Measurements from ENCODE around the gene SLC9A7. TPM values are rescaled to one million over a fixed set of nuclear protein-coding genes. Genes with fewer than 3 reads are reported as not detected.
A peak's percentile ranks its signal among the peaks of the same experiment; 100 is the strongest.
"Not testable (repeated sequence)": the region's sequence is repeated elsewhere in the genome, so short reads cannot be mapped to it uniquely, and the experiment has no call there.

Gene SLC9A7
- polyA plus RNA-seq, 1 experiment, result 21.5 TPM

DNA sequence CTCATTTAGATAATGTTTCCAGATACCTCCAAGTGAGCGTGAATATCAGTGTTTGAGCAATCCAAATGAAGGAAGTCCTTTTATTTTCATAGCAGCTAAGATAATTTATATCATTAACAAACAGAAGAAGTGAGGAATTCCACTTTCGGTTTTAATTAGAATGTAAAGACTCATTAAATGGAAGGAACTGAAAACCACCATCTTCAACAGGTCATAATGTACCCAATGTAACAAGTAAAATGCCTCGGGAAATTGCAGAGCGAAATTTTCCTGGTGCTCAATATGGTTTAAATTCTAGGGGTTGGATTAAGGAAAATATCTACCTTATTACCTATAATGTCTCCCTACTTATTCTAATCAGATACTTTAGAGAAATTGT lies 33.9 kb upstream of the SLC9A7 start:
- ChIA-PET CTCF (interaction anchor here (0.6 to 3.9 kb wide), 2 partner anchors 34 to 294 kb away, joined by 3 to 16 read pairs; partner anchors contain the start of gene SLC9A7), POLR2A (no interaction called here)
- Histone ChIP-seq H3K27me3 (ENCODE audit: control insufficient read depth, insufficient read depth, low read length) (no peaks in the 10 kb centered on the region), H3K36me3 (ENCODE audit: control insufficient read depth, insufficient read depth, low read length) (no peaks in the 10 kb centered on the region), H3K4me3 (ENCODE audit: low read depth, low read length) (no peak overlapping the region)
- no peak for TF ChIP-seq CTCF (IDR thresholded peaks at IDR 0.05; ENCODE audit: insufficient read depth, low read depth, low read length)
- no peak for DNase-seq (ENCODE audit: low read depth)

- no peak overlapping the region for H3K4me3 ChIP-seq (ENCODE audit: low read depth, low read length)
- DNase-seq (ENCODE audit: low read depth), result peak; percentile 77
- no peaks in the 10 kb centered on the region for H3K36me3 ChIP-seq (ENCODE audit: control insufficient read depth, insufficient read depth, low read length)
- no peaks in the 10 kb centered on the region for H3K27me3 ChIP-seq (ENCODE audit: control insufficient read depth, insufficient read depth, low read length)
- ChIA-PET POLR2A (no interaction called here), CTCF (interaction anchor here (3.9 kb wide), 1 partner anchor 33 kb away, joined by 16 read pairs; the partner anchor contains the start of gene SLC9A7)
- TF ChIP-seq CTCF (IDR thresholded peaks at IDR 0.05; ENCODE audit: insufficient read depth, low read depth, low read length), result no peak
Measured at GRCh38 chrX:46791927-46792809, 33.2 kb upstream of the SLC9A7 start.

- ChIA-PET POLR2A (no interaction called here), CTCF (interaction anchor here (1.3 kb wide), 1 partner anchor 29 kb away, joined by 3 read pairs; no protein-coding TSS in a partner anchor)
- peak; percentile 13 for DNase-seq (ENCODE audit: low read depth)
- no peak for TF ChIP-seq CTCF (IDR thresholded peaks at IDR 0.05; ENCODE audit: insufficient read depth, low read depth, low read length)
- Histone ChIP-seq H3K4me3 (ENCODE audit: low read depth, low read length) (no peak overlapping the region), H3K27me3 (ENCODE audit: control insufficient read depth, insufficient read depth, low read length) (no peaks in the 10 kb centered on the region), H3K36me3 (ENCODE audit: control insufficient read depth, insufficient read depth, low read length) (no peaks in the 10 kb centered on the region)
Measured at GRCh38 chrX:46788902-46789301, 30.0 kb upstream of the SLC9A7 start.

- H3K36me3 ChIP-seq (ENCODE audit: control insufficient read depth, insufficient read depth, low read length); POLR2A ChIA-PET; DNase-seq (ENCODE audit: low read depth); H3K4me3 ChIP-seq (ENCODE audit: low read depth, low read length); H3K27me3 ChIP-seq (ENCODE audit: control insufficient read depth, insufficient read depth, low read length): not testable (repeated sequence)
- CTCF ChIA-PET, result interaction anchor here (0.8 kb wide), 1 partner anchor 13 kb away, joined by 3 read pairs; no protein-coding TSS in a partner anchor
Measured at GRCh38 chrX:46784437-46784836, 25.5 kb upstream of the SLC9A7 start.

- ChIA-PET POLR2A (no interaction called here), CTCF (no interaction called here)
- H3K27me3 ChIP-seq (ENCODE audit: control insufficient read depth, insufficient read depth, low read length), result no peaks in the 10 kb centered on the region
- H3K36me3 ChIP-seq (ENCODE audit: control insufficient read depth, insufficient read depth, low read length), result no peaks in the 10 kb centered on the region
- no peak overlapping the region for H3K4me3 ChIP-seq (ENCODE audit: low read depth, low read length)
- no peak for TF ChIP-seq CTCF (IDR thresholded peaks at IDR 0.05; ENCODE audit: insufficient read depth, low read depth, low read length)
- no peak for DNase-seq (ENCODE audit: low read depth)
Measured at GRCh38 chrX:46782034-46782433, 23.1 kb upstream of the SLC9A7 start.

All from BJ (cell line).